Stimulated activated CD4-positive, alpha-beta T cell treated with anti-CD3 and anti-CD28 coated beads, Interleukin-1b, Interleukin-23, amount 100 ng/mL, for 4 hours (primary cell): ENCODE data around the gene ZMIZ1.

ENCODE experiments used
- DNase-seq, 2 donors: peaks; one replicate each; pipeline ENCODE4 v3.0.0-alpha.2; 2020; ENCODE audit warnings: low read depth in 2 of 2

ZMIZ1 gene

GRCh38 chr10:79170993-79171392 lies 102.2 kb downstream of the ZMIZ1 start:
- no peak for DNase-seq

GRCh38 chr10:79171504-79171903 lies 102.7 kb downstream of the ZMIZ1 start:
- no peak for DNase-seq

- no peak for DNase-seq
Measured at GRCh38 chr10:79172881-79173280, 104.1 kb downstream of the ZMIZ1 start.

- DNase-seq = no peak
Measured at GRCh38 chr10:79173582-79174262, 105.0 kb downstream of the ZMIZ1 start.

DNA sequence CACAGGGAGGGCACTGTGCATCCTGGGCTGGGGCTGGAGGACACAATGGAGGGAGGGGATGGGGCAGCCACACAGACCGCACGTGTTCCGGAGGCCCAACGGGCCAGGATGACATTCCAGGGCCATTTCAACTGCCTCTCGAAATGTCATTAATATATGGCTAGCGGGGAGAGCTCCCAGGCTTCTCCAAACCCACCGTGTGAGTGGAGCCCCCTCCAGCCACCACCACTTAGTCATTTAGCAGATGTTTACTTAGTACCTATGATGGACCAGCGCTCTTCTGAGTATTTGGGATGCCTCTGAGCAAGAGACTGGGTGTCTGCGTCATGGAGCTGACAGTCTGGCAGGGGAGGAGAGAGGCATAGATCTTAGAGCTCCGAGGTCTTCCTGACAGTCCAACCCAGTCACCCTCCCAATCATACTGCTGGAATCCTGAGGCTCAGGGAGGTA lies 107.3 kb downstream of the ZMIZ1 start:
- DNase-seq = no peak

- DNase-seq = no peak
Measured at GRCh38 chr10:79176949-79177602, 108.3 kb downstream of the ZMIZ1 start.

DNA sequence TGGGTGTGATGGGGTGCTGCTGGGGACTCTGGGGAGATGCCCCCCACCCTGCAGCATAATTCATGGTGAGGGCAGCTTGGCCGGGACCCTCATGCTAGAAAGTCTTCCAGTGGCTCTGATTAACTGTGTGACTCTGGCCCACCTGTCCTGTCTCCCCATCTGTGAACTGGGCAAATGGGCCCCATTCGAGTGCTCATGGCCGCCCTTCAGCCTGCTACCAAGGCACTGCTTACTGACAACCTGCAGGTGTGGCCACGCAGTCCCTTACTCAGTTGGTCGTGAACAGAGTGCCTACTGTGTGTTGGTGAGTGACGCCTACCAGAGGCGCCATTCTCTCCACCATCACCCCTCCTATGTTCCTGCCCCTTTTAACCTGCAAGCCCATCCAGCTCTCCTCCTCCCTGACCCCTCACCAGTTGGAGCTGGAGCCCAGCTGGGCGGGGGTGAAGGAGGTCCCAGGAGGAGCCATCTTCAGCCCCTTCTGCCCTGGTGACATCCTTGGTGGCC lies 109.4 kb downstream of the ZMIZ1 start:
- no peak for DNase-seq

DNA sequence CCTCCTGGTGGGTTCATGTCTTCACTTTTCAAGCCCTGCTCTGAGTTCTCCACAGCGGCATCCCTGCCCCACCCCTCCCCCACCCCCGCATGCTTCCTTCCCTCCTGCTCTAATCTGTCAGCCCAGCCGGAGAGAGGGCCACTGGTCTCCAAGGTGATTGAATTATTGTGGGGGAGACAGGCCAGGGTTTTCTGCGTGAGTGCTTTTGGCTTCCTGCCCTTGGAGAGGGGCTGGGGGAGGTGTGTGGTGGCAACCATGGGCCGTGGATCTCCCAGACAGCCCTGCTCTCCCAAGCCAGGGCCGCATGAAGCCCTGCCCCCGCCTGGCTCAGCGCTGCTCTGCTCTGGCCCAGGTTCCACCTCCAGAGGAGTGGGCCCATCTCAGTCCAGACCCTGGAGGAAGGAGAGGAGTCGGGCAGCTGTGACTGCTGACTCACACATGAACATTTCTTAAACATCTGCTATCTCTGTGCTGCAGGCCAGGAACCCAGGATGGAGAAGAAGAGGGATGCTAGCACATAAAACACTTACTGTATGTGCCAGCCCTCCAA lies 109.9 kb downstream of the ZMIZ1 start:
- DNase-seq = no peak

GRCh38 chr10:79179164-79179956 lies 110.6 kb downstream of the ZMIZ1 start:
- DNase-seq = no peak

GRCh38 chr10:79179957-79180309 lies 111.2 kb downstream of the ZMIZ1 start:
- no peak for DNase-seq

DNA sequence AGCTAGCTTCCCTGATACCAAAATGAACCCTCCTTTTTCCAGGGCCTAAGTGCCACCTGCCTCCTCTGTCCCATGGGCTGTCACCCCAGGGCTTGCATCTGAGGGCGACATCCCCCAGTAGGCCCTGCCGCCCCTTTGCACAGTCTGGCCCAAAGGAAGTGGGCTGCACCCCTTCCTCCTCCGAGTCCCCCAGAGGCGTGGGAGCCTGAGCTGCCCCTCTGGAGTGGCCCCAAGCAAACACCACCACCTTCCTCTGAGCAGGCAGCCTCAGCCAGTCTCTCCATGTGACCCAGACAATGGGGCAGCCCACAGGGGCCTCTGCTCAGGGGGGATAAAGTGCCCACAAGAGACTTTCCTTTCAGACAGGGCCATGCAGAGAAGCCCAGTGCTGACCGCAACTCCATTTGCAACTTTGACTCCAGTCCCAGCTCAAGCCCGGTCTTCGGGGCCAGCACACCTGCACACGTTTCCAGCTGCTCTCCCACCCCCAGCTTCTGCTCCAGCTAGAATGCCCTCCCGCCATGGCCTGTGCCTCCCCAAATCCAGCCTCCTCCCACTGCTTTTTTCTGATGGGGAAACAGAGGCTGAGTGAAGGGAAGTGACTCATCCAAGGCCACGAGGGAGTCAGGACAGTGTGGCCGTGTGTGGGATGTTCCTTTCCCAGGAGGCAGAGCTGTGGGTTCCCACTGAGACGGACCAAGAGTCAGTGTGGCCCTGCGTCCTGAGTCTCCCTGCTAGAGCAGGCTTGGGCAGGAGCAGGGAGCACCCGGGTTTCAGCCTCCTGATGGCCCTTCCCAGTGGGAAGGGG lies 111.9 kb downstream of the ZMIZ1 start:
- DNase-seq = no peak

- no peak for DNase-seq
Measured at GRCh38 chr10:79181227-79181626, 112.5 kb downstream of the ZMIZ1 start.

DNA sequence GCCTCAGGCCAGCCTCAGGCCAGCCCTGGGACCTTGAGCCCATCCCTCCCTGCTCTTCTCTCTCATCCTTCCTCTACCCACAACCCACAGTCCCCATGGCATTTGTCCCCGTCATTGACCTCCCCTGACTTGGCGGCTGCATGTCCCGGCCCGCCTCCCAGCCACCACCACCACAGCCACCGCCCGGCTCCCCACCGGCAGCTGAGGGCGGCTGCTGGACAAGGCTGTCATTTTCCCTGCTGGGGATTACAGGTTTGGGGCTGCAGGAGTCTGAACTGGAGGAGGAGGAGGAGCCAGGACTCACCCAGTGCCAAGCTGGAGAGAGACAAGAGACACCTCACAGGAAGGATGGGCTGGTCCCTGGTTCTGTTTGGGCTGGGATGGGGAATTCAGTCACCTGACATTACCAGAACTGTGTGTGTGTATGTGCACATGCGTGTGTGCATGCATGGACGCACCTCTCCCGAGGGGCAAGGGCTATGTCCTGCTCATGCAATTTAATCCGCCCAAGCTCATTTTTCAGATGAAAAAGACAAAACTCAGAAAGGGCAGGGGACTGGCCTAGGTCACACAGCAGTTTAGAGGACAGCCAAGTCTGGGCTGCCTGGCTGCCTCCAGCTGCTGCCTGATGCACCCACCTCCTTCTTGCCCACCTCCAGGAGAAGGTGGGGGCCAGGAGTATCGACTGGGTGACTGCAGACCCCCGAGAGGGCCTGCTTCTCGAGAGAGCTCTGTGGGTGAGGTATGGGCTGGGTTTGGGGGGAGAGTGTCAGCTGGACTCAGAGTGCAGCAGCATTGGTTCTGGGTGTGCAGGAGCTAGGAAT lies 113.1 kb downstream of the ZMIZ1 start:
- DNase-seq = no peak

GRCh38 chr10:79182781-79183467 lies 114.2 kb downstream of the ZMIZ1 start:
- DNase-seq = no peak

DNA sequence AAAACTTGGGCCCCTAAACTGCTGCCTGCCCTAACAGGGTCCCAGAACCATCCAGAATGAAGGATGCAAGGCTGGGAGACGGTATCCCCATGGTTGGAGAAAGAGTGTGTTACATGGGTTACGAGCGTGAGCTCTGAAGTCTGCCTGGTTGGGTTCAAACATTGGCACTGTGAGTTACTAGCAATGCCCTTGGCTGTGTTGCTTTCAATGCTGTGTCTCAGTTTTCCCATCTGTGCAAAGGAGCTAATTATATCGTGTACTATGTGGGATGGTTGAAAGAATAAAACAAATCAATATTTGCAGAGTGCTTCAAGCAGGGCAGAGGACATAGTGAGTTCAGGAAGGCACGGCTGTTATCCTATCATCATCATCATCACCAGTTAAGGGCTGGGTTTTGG lies 114.7 kb downstream of the ZMIZ1 start:
- DNase-seq = no peak

DNA sequence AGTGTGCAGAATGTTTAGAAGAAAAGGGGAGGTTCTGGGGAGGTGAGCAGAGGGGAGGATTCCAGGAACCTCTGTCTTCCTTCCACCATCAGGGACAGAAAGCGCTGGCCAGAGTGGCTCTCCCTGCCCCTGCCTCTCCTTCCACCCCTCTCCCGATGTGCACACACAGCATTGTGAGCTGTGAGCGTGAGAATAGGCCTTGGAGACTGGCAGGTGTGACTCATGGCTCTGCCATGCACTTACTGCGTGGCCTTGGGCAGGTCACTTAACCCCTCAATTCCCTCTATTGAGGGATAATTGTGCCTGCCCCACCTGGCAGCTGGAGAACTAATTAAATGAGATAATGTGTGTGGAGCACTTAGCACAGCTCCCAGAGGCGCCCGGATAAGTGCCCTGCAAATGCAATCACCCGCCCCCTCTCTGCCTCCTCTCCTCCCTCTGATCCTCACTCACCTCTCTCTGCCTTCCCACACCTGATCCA lies 115.4 kb downstream of the ZMIZ1 start:
- no peak for DNase-seq

DNA sequence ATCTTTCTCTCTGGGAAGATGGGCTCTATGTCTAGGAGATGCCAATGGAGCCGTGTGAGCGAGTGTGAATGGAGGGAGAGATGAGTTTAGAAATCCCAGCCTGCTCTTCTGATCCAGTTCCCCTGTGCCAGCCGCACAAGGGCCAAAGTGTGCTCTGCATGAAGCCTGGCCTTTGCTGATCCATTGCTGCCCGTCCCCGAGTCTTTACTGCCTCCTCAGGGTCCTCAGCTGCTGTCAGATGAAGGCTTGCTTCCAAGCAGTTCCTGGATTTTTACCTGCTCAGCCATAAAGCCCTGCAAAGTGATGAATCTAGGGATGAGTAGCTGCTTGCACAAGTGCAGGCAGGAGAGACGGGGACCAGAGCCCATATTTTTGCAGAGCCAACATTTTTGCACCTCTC lies 115.9 kb downstream of the ZMIZ1 start:
- DNase-seq = no peak

GRCh38 chr10:79185067-79185774 lies 116.5 kb downstream of the ZMIZ1 start:
- DNase-seq = no peak

GRCh38 chr10:79185796-79186374 lies 117.1 kb downstream of the ZMIZ1 start:
- no peak for DNase-seq
